Head of caudate nucleus (tissue), 42 donors: ENCODE results near the gene USP3.

Source experiments
- DNase-seq, 42 donors: peaks; one replicate each; pipeline versions ENCODE4 v3.0.0 to v3.0.0-alpha.2; 2020 to 2021; ENCODE audit warnings: mixed read lengths in 7 of 42
- intact Hi-C: fragments of 100-400 bp; cut with DNase I; formaldehyde crosslinking; loops from one replicate; pipeline ENCODE4 v1.15.0; 2022

USP3 gene

GRCh38 chr15:63491979-63492378 lies 12.4 kb upstream of the USP3 start:
- intact Hi-C loops: no loop called here
- DNase-seq: no peak

- intact Hi-C loops: no loop called here
- no peak for DNase-seq
Measured at GRCh38 chr15:63492541-63493077, 11.8 kb upstream of the USP3 start.

GRCh38 chr15:63493436-63493835 lies 11.0 kb upstream of the USP3 start:
- intact Hi-C loops: no loop called here
- DNase-seq: no peak

- intact Hi-C loops: no loop called here
- DNase-seq: no peak
Measured at GRCh38 chr15:63494408-63494807, 10.0 kb upstream of the USP3 start.

- intact Hi-C loops: no loop called here
- no peak for DNase-seq
Measured at GRCh38 chr15:63495343-63495742, 9.1 kb upstream of the USP3 start.

GRCh38 chr15:63495780-63496488 lies 8.5 kb upstream of the USP3 start:
- peak in 1 of 42 donors; percentile 5 for DNase-seq
- intact Hi-C loops: no loop called here

GRCh38 chr15:63497642-63498467 lies 6.5 kb upstream of the USP3 start:
- intact Hi-C loops: no loop called here
- peak in 7 of 42 donors; percentile 17 to 62 (median 33) for DNase-seq

GRCh38 chr15:63499175-63499549 lies 5.2 kb upstream of the USP3 start:
- DNase-seq: no peak
- intact Hi-C loops: no loop called here

- DNase-seq: no peak
- intact Hi-C loops: loop anchor here (5.0 kb wide), 1 partner anchor 37 kb away; no protein-coding TSS in a partner anchor
Measured at GRCh38 chr15:63499611-63500010, 4.8 kb upstream of the USP3 start.

- DNase-seq: peak in 1 of 42 donors; percentile 15
- intact Hi-C loops: loop anchor here (5.0 kb wide), 1 partner anchor 38 kb away; no protein-coding TSS in a partner anchor
Measured at GRCh38 chr15:63500265-63501250, 3.8 kb upstream of the USP3 start.

GRCh38 chr15:63501256-63502089 lies 2.9 kb upstream of the USP3 start:
- intact Hi-C loops: loop anchor here (5.0 kb wide), 1 partner anchor 39 kb away; no protein-coding TSS in a partner anchor
- DNase-seq: peak in 34 of 42 donors; percentile 21 to 78 (median 44)

GRCh38 chr15:63502137-63502766 lies 2.1 kb upstream of the USP3 start:
- intact Hi-C loops: loop anchor here (5.0 kb wide), 1 partner anchor 40 kb away; no protein-coding TSS in a partner anchor
- DNase-seq: peak in 1 of 42 donors; percentile 12

GRCh38 chr15:63502843-63503738 lies 1.3 kb upstream of the USP3 start:
- intact Hi-C loops: loop anchor here (5.0 kb wide), 1 partner anchor 41 kb away; no protein-coding TSS in a partner anchor
- peak; percentile 11 to 83 (median 60) for DNase-seq

- intact Hi-C loops: loop anchor here (2.0 to 5.0 kb wide), 2 partner anchors 41 to 97 kb away; no protein-coding TSS in a partner anchor
- peak; percentile 38 to 91 (median 70) for DNase-seq
Measured at GRCh38 chr15:63503739-63504246, 600 bp upstream of the USP3 start.

GRCh38 chr15:63504979-63505841 lies 817 bp downstream of the USP3 start:
- DNase-seq: peak in 41 of 42 donors; percentile 32 to 76 (median 59)
- intact Hi-C loops: loop anchor here (2.0 to 5.0 kb wide), 2 partner anchors 43 to 96 kb away; no protein-coding TSS in a partner anchor
